Measurements from ENCODE around the gene DLX2. TPM values are rescaled to one million over a fixed set of nuclear protein-coding genes. Genes with fewer than 3 reads are reported as not detected.

Gene DLX2
- total and polyA plus RNA-seq, 2 donors (not counting 3 experiments of a cell fraction or from before 2014, with no cell fraction given): not detected

DNA sequence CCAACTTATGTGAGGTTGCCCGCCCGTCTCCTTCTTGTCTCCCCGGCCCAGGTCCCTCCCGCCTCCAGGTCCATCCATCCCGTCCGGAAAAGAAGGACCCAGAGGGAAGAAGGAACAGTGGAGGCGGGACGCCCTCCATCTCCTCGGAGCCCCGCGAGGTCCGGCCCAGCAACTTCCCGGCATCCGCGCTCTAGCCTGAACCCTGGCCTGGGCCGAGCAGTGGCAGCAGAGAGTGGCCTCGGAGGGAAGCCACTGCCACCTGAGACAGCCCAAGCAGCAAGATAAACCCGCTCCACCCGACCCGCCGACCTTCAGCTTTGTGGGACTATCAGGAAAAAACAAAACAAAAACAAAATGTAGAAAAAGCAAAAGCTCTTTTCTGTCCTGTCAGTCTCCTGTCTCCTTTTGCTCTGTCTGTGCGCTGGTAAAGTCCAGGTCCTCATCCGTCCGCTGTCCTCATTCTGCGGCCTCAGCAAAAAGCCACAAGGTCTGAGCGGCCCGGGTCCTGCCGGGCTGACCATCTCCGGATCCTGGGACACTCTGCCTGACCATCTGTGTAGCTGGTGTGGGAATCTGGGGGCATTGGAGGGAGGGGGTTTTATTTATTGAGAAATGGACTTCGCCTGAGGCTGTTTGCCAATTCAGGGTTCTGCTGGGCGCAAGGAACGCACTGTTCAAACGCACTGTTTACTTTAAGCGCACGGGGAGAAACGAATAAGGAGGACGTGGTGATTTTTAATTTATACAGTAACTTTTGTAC lies 14.3 kb downstream of the DLX2 start:
- no peak for TF ChIP-seq POLR2AphosphoS5 (IDR thresholded peaks at IDR 0.05; ENCODE audit: insufficient read depth, low read depth, low read length)
- peak; percentile 93 for TF ChIP-seq EZH2 (IDR thresholded peaks at IDR 0.05; ENCODE audit: borderline replicate concordance, low read depth, low read length, severe bottlenecking)
- Histone ChIP-seq H3K36me3 (ENCODE audit: control insufficient read depth in 2 of 2, extremely low read depth in 1 of 2, insufficient read depth in 2 of 2, low read length in 2 of 2) (no peaks in the 10 kb centered on the region), H3K27ac (ENCODE audit: insufficient read depth, low read depth, low read length) (no peak overlapping the region), H3K79me2 (ENCODE audit: control insufficient read depth, insufficient read depth, low read length) (no peaks in the 10 kb centered on the region), H3K9ac (replicated peaks; ENCODE audit: extremely low read depth, insufficient read depth, low read length) (no peak overlapping the region), H3K4me1 (ENCODE audit: control insufficient read depth, extremely low read depth, insufficient read depth, low read length) (peaks cover 20% of the 10 kb centered on the region), H3K9me1 (replicated peaks; ENCODE audit: control insufficient read depth, extremely low read depth, insufficient read depth, low read length) (no peaks in the 10 kb centered on the region), H3K4me2 (ENCODE audit: insufficient read depth, low read length) (no peak overlapping the region), H2AFZ (ENCODE audit: low read depth, low read length) (no peak overlapping the region), H4K20me1 (replicated peaks; ENCODE audit: control insufficient read depth, extremely low read depth, insufficient read depth, low read length) (no peaks in the 10 kb centered on the region), H3K4me3 (replicated peaks in 1 of 3; ENCODE audit: insufficient read depth in 1 of 3, low read depth in 1 of 3, low read length in 3 of 3) (no peak overlapping the region), H3K27me3 (ENCODE audit: control insufficient read depth in 2 of 2, insufficient read depth in 2 of 2, low read length in 2 of 2) (peaks cover 89 to 100% of the 10 kb centered on the region in 2 experiments), H3K9me3 (replicated peaks; ENCODE audit: control insufficient read depth, insufficient read depth, low read length) (no peaks in the 10 kb centered on the region)
- FAIRE-seq (no peak), DNase-seq (ENCODE audit: low read depth, low spot score) (no peak)
- intact Hi-C loops (cut with micrococcal nuclease) (no loop called here), dilution Hi-C loops (cut with MboI; ENCODE audit: extremely low pct_ligation_motif_present, low sequenced_read_pairs) (no loop called here)
- BruUV-seq (replicated peaks): no TSS peak
- ChIA-PET CTCF (interaction anchor here (0.9 to 1.9 kb wide), 2 partner anchors 10 to 16 kb away, joined by 3 to 6 read pairs; no protein-coding TSS in a partner anchor), POLR2A (no interaction called here)

- H3K9me3 ChIP-seq (replicated peaks; ENCODE audit: control insufficient read depth, insufficient read depth, low read length): no peaks in the 10 kb centered on the region
- no peak overlapping the region for H3K27ac ChIP-seq (ENCODE audit: insufficient read depth, low read depth, low read length)
- H2AFZ ChIP-seq (ENCODE audit: low read depth, low read length): no peak overlapping the region
- H3K9me1 ChIP-seq (replicated peaks; ENCODE audit: control insufficient read depth, extremely low read depth, insufficient read depth, low read length): no peaks in the 10 kb centered on the region
- no peak overlapping the region for H3K4me2 ChIP-seq (ENCODE audit: insufficient read depth, low read length)
- peaks cover 20% of the 10 kb centered on the region for H3K4me1 ChIP-seq (ENCODE audit: control insufficient read depth, extremely low read depth, insufficient read depth, low read length)
- TF ChIP-seq EZH2 (IDR thresholded peaks at IDR 0.05; ENCODE audit: borderline replicate concordance, low read depth, low read length, severe bottlenecking) (peak; percentile 86), MAX (IDR thresholded peaks at IDR 0.05; ENCODE audit: insufficient read depth, insufficient read length) (no peak), GATA2 (IDR thresholded peaks at IDR 0.05; ENCODE audit: insufficient read depth, insufficient read length, low read depth, low read length) (no peak), POLR2A (IDR thresholded peaks at IDR 0.05; ENCODE audit: low read depth, low read length) (no peak), MYC (IDR thresholded peaks at IDR 0.05; ENCODE audit: low read depth, low read length) (no peak)
- H3K4me3 ChIP-seq (replicated peaks in 1 of 3; ENCODE audit: insufficient read depth in 1 of 3, low read depth in 1 of 3, low read length in 3 of 3): no peak overlapping the region
- no peaks in the 10 kb centered on the region for H4K20me1 ChIP-seq (replicated peaks; ENCODE audit: control insufficient read depth, extremely low read depth, insufficient read depth, low read length)
- intact Hi-C loops (cut with micrococcal nuclease): no loop called here
- H3K27me3 ChIP-seq (ENCODE audit: control insufficient read depth in 2 of 2, insufficient read depth in 2 of 2, low read length in 2 of 2): peaks cover 89 to 100% of the 10 kb centered on the region in 2 experiments
- DNase-seq (ENCODE audit: low read depth, low spot score): no peak
- CTCF ChIA-PET: interaction anchor here (0.9 to 1.9 kb wide), 3 partner anchors 8 to 17 kb away, joined by 3 to 6 read pairs (median 3); no protein-coding TSS in a partner anchor
- POLR2A ChIA-PET: no interaction called here
- BruUV-seq (replicated peaks): no TSS peak
- no peak overlapping the region for H3K9ac ChIP-seq (replicated peaks; ENCODE audit: extremely low read depth, insufficient read depth, low read length)
- no peaks in the 10 kb centered on the region for H3K79me2 ChIP-seq (ENCODE audit: control insufficient read depth, insufficient read depth, low read length)
- FAIRE-seq: no peak
- dilution Hi-C loops (cut with MboI; ENCODE audit: extremely low pct_ligation_motif_present, low sequenced_read_pairs): no loop called here
- H3K36me3 ChIP-seq (ENCODE audit: control insufficient read depth in 2 of 2, extremely low read depth in 1 of 2, insufficient read depth in 2 of 2, low read length in 2 of 2): no peaks in the 10 kb centered on the region
These were observed 14.9 kb downstream of the DLX2 start for GRCh38 chr2:172087780-172088244.
